DMS53 treated with DMSO at 0.1 percent for 48 hours (cell line): ENCODE measurements around the gene PELI3.

Experiments used
- DNase-seq: peaks from one replicate; lab custom pipeline; 2025; ENCODE audit not compliant: unreplicated experiment; lab: John Stamatoyannopoulos, UW

PELI3 gene

GRCh38 chr11:66497206-66497605, 30.5 kb downstream of the PELI3 start:
- no peak for DNase-seq

GRCh38 chr11:66498506-66498905, 31.8 kb downstream of the PELI3 start:
- DNase-seq = no peak

- DNase-seq = no peak
Observed at GRCh38 chr11:66505276-66505816, 38.6 kb downstream of the PELI3 start.

GRCh38 chr11:66509131-66509561, 42.4 kb downstream of the PELI3 start:
- DNase-seq = no peak

GRCh38 chr11:66510271-66510989, 43.7 kb downstream of the PELI3 start, which contains the start of gene BBS1:
Gene BBS1 (plus strand): TSS chr11:66510635. CDS start chr11:66510660, 25 bp downstream.
- DNase-seq = peak; percentile 69

GRCh38 chr11:66510990-66511339, 44.3 kb downstream of the PELI3 start:
- no peak for DNase-seq

GRCh38 chr11:66523611-66524010, 56.9 kb downstream of the PELI3 start:
- no peak for DNase-seq

GRCh38 chr11:66524304-66525040, 57.8 kb downstream of the PELI3 start:
- DNase-seq = no peak
